Measurements from ENCODE around the gene R3HDM1. TPM values are rescaled to one million over a fixed set of nuclear protein-coding genes. Genes with fewer than 3 reads are reported as not detected.

R3HDM1 gene
- total RNA-seq, 1 donor from 2014 or later: 63.0 TPM

GRCh38 chr2:135630488-135630887 lies 99.2 kb downstream of the R3HDM1 start:
- Mint-ChIP-seq H3K27me3 (ENCODE audit: low read depth) (no peaks in the 10 kb centered on the region), H3K36me3 (ENCODE audit: low read depth) (no peaks in the 10 kb centered on the region), H3K27ac (ENCODE audit: unreplicated experiment) (no peak overlapping the region), H3K4me1 (no peaks in the 10 kb centered on the region), H3K4me3 (no peak overlapping the region), H3K9me3 (no peaks in the 10 kb centered on the region)
- TF ChIP-seq CTCF (conservative IDR thresholded peaks at IDR 0.05): no peak
- no peak for DNase-seq (ENCODE audit: low read depth, low spot score)

- Mint-ChIP-seq H3K4me3 (no peak overlapping the region), H3K27me3 (ENCODE audit: low read depth) (no peaks in the 10 kb centered on the region), H3K9me3 (no peaks in the 10 kb centered on the region), H3K4me1 (no peaks in the 10 kb centered on the region), H3K36me3 (ENCODE audit: low read depth) (peaks cover 3% of the 10 kb centered on the region), H3K27ac (ENCODE audit: unreplicated experiment) (no peak overlapping the region)
- TF ChIP-seq CTCF (conservative IDR thresholded peaks at IDR 0.05): no peak
- no peak for DNase-seq (ENCODE audit: low read depth, low spot score)
Observed at GRCh38 chr2:135633582-135633981, 102.3 kb downstream of the R3HDM1 start.

GRCh38 chr2:135635212-135635835 lies 104.0 kb downstream of the R3HDM1 start:
- no peak for DNase-seq (ENCODE audit: low read depth, low spot score)
- no peak overlapping the region for H3K27ac Mint-ChIP-seq (ENCODE audit: unreplicated experiment)
- H3K9me3 Mint-ChIP-seq: no peaks in the 10 kb centered on the region
- TF ChIP-seq CTCF (conservative IDR thresholded peaks at IDR 0.05): no peak
- H3K4me1 Mint-ChIP-seq: no peaks in the 10 kb centered on the region
- H3K27me3 Mint-ChIP-seq (ENCODE audit: low read depth): no peaks in the 10 kb centered on the region
- no peak overlapping the region for H3K4me3 Mint-ChIP-seq
- peaks cover 6% of the 10 kb centered on the region for H3K36me3 Mint-ChIP-seq (ENCODE audit: low read depth)

- no peak for DNase-seq (ENCODE audit: low read depth, low spot score)
- no peak overlapping the region for H3K27ac Mint-ChIP-seq (ENCODE audit: unreplicated experiment)
- H3K4me3 Mint-ChIP-seq: no peak overlapping the region
- no peaks in the 10 kb centered on the region for H3K9me3 Mint-ChIP-seq
- no peaks in the 10 kb centered on the region for H3K27me3 Mint-ChIP-seq (ENCODE audit: low read depth)
- no peaks in the 10 kb centered on the region for H3K4me1 Mint-ChIP-seq
- peaks cover 10% of the 10 kb centered on the region for H3K36me3 Mint-ChIP-seq (ENCODE audit: low read depth)
- TF ChIP-seq CTCF (conservative IDR thresholded peaks at IDR 0.05): no peak
Observed at GRCh38 chr2:135636982-135637381, 105.7 kb downstream of the R3HDM1 start.

- no peak overlapping the region for H3K27ac Mint-ChIP-seq (ENCODE audit: unreplicated experiment)
- peaks cover 10% of the 10 kb centered on the region for H3K36me3 Mint-ChIP-seq (ENCODE audit: low read depth)
- no peak for DNase-seq (ENCODE audit: low read depth, low spot score)
- no peaks in the 10 kb centered on the region for H3K4me1 Mint-ChIP-seq
- no peaks in the 10 kb centered on the region for H3K9me3 Mint-ChIP-seq
- H3K4me3 Mint-ChIP-seq: no peak overlapping the region
- H3K27me3 Mint-ChIP-seq (ENCODE audit: low read depth): no peaks in the 10 kb centered on the region
- no peak for TF ChIP-seq CTCF (conservative IDR thresholded peaks at IDR 0.05)
Observed at GRCh38 chr2:135637456-135638087, 106.3 kb downstream of the R3HDM1 start.

All from neural crest cell (in vitro differentiated cells).